Epithelial cell of esophagus (primary cell): ENCODE data around the gene BZW2.

Experiments
- DNase-seq: peaks from one replicate; pipeline ENCODE4 v3.0.0; 2010; ENCODE audit warnings: low read depth
- H3K4me3 ChIP-seq: 2 replicates; pipeline ENCODE4 v1.5.1; 2011; ENCODE audit warnings: mild to moderate bottlenecking, low read length, control low read depth
- CTCF ChIP-seq: IDR thresholded peaks from 2 replicates; pipeline ENCODE4 v1.5.1; 2011; ENCODE audit warnings: low read depth, mild to moderate bottlenecking, low read length, control low read depth, inconsistent platforms; ENCODE audit not compliant: insufficient read depth; ENCODE audit errors: missing control alignments

The BZW2 gene

GRCh38 chr7:16660702-16661464 lies 14.9 kb downstream of the BZW2 start:
- H3K4me3 ChIP-seq: no peak overlapping the region
- TF ChIP-seq CTCF: no peak
- peak; percentile 72 for DNase-seq

GRCh38 chr7:16661924-16662323 lies 15.9 kb downstream of the BZW2 start:
- no peak overlapping the region for H3K4me3 ChIP-seq
- no peak for TF ChIP-seq CTCF
- no peak for DNase-seq

DNA sequence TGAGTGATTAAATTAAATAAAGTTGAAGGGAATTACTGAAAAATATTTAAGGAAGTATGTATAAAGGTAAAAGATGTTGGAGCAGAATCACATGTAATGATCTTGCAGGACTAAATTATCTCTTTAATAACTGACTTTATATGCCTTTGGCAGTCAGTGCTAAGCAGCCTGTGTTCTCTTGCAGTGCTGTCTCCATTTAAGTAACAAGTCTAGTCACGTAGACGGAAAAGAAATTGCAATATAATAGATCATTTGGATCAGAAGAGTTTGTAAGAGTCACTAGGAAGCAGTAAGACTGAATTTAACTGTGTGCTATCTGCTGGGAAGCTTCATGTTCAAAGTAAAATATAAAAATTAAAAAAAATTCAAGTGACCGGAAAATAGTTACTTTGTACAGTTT lies 21.4 kb downstream of the BZW2 start:
- TF ChIP-seq CTCF: no peak
- H3K4me3 ChIP-seq: no peak overlapping the region
- peak; percentile 39 for DNase-seq

DNA sequence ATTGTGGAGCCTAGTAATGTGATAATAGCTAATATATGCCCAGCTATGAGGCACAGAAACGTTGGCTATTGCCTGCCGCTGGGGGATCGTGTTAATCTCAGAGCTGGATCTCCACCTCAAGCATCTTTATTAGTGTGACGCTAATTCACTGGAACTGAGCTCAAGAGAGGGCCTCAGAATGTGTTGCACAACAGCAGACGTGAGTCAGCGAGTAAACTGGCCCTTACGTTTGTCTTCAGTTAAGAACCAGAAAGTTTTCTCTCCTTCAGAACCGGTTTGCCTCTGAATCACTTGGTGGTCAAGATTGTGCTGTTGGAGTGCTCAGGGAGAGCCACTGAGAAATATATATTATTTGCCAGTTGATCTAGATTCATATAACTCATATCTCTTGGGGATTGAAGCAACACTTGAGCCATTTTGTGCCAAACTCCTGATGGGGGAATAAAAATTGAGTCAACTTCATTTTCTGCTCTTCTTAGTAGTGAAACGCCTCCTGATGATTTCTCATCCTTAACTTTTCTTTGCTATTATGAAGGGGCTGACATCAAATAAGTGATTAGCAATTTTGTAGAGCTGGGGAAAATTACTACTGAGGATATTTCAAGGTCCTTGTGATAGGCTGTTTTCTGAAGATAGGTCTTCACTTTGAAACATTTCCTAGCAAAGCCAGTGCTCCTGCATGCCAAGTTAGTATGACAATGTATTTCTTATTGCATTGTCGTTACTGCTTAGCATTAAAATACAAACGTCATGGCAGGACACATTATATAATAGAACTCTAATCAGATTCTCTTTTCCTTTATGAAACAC lies 22.3 kb downstream of the BZW2 start:
- H3K4me3 ChIP-seq: no peak overlapping the region
- peak; percentile 26 for TF ChIP-seq CTCF
- peak; percentile 100 for DNase-seq

GRCh38 chr7:16668978-16669377 lies 23.0 kb downstream of the BZW2 start:
- H3K4me3 ChIP-seq: no peak overlapping the region
- no peak for TF ChIP-seq CTCF
- peak; percentile 48 for DNase-seq

GRCh38 chr7:16669581-16669980 lies 23.6 kb downstream of the BZW2 start:
- no peak for TF ChIP-seq CTCF
- H3K4me3 ChIP-seq: no peak overlapping the region
- DNase-seq: peak; percentile 61
